Measurements from ENCODE around the gene ANKRD6.

The ANKRD6 gene

GRCh38 chr6:89509777-89510281 is 76.9 kb downstream of the ANKRD6 start:
- DNase-seq (ENCODE audit: low spot score), result no peak

GRCh38 chr6:89510393-89510792 is 77.4 kb downstream of the ANKRD6 start:
- DNase-seq (ENCODE audit: low spot score), result no peak

GRCh38 chr6:89518352-89519055 is 85.6 kb downstream of the ANKRD6 start:
- no peak for DNase-seq (ENCODE audit: low spot score)

- DNase-seq (ENCODE audit: low spot score), result no peak
Observed at GRCh38 chr6:89520736-89521135, 87.8 kb downstream of the ANKRD6 start.

- DNase-seq (ENCODE audit: low spot score), result no peak
Observed at GRCh38 chr6:89522778-89523177, 89.8 kb downstream of the ANKRD6 start.

- no peak for DNase-seq (ENCODE audit: low spot score)
Observed at GRCh38 chr6:89525786-89526562, 93.0 kb downstream of the ANKRD6 start.

GRCh38 chr6:89526563-89526869 is 93.6 kb downstream of the ANKRD6 start:
- DNase-seq (ENCODE audit: low spot score), result no peak

- peak; percentile 4 for DNase-seq (ENCODE audit: low spot score)
Observed at GRCh38 chr6:89527634-89528033, 94.7 kb downstream of the ANKRD6 start.

GRCh38 chr6:89528866-89529265 is 95.9 kb downstream of the ANKRD6 start:
- no peak for DNase-seq (ENCODE audit: low spot score)

- no peak for DNase-seq (ENCODE audit: low spot score)
Observed at GRCh38 chr6:89530982-89531381, 98.0 kb downstream of the ANKRD6 start.

GRCh38 chr6:89536231-89536630 is 103.3 kb downstream of the ANKRD6 start:
- DNase-seq (ENCODE audit: low spot score), result no peak

- no peak for DNase-seq (ENCODE audit: low spot score)
Observed at GRCh38 chr6:89539779-89540178, 106.8 kb downstream of the ANKRD6 start.

- DNase-seq (ENCODE audit: low spot score), result no peak
Observed at GRCh38 chr6:89542081-89542857, 109.3 kb downstream of the ANKRD6 start.

GRCh38 chr6:89542866-89543265 is 109.9 kb downstream of the ANKRD6 start:
- no peak for DNase-seq (ENCODE audit: low spot score)

GRCh38 chr6:89547281-89547680 is 114.3 kb downstream of the ANKRD6 start:
- no peak for DNase-seq (ENCODE audit: low spot score)

GRCh38 chr6:89553431-89553830 is 120.5 kb downstream of the ANKRD6 start:
- DNase-seq (ENCODE audit: low spot score), result no peak

GRCh38 chr6:89554106-89554505 is 121.2 kb downstream of the ANKRD6 start:
- DNase-seq (ENCODE audit: low spot score), result no peak

- DNase-seq (ENCODE audit: low spot score), result no peak
Observed at GRCh38 chr6:89555031-89555430, 122.1 kb downstream of the ANKRD6 start.

GRCh38 chr6:89555806-89556205 is 122.9 kb downstream of the ANKRD6 start:
- no peak for DNase-seq (ENCODE audit: low spot score)

GRCh38 chr6:89559487-89559886 is 126.5 kb downstream of the ANKRD6 start:
- peak; percentile 25 for DNase-seq (ENCODE audit: low spot score)

GRCh38 chr6:89562093-89562973 is 129.4 kb downstream of the ANKRD6 start:
- DNase-seq (ENCODE audit: low spot score), result no peak

GRCh38 chr6:89563866-89564265 is 130.9 kb downstream of the ANKRD6 start:
- DNase-seq (ENCODE audit: low spot score), result no peak

All from RKO (cell line).